T-helper 9 cell (primary cell): ENCODE measurements around the gene IL12RB1.
"Not testable (repeated sequence)": the region's sequence is repeated elsewhere in the genome, so short reads cannot be mapped to it uniquely, and the experiment has no call there.

Source experiments
- DNase-seq: peaks from one replicate; pipeline ENCODE4 v3.0.0-alpha.2; 2020

The IL12RB1 gene

GRCh38 chr19:18044825-18045304 lies 41.9 kb downstream of the IL12RB1 start:
- DNase-seq, result peak; percentile 63

- DNase-seq, result no peak
These were observed 43.1 kb downstream of the IL12RB1 start for GRCh38 chr19:18043676-18044075.

GRCh38 chr19:18041054-18041453 lies 45.7 kb downstream of the IL12RB1 start:
- DNase-seq, result no peak

GRCh38 chr19:18032102-18032501 lies 54.6 kb downstream of the IL12RB1 start:
- DNase-seq, result not testable (repeated sequence)

GRCh38 chr19:18031401-18031800 lies 55.3 kb downstream of the IL12RB1 start:
- not testable (repeated sequence) for DNase-seq

- no peak for DNase-seq
These were observed 57.0 kb downstream of the IL12RB1 start for GRCh38 chr19:18029617-18030338.

GRCh38 chr19:18027151-18027550 lies 59.6 kb downstream of the IL12RB1 start:
- no peak for DNase-seq

- peak; percentile 72 for DNase-seq
These were observed 63.0 kb downstream of the IL12RB1 start for GRCh38 chr19:18023622-18024251.

GRCh38 chr19:18021121-18021755 lies 65.5 kb downstream of the IL12RB1 start:
- peak; percentile 72 for DNase-seq

- no peak for DNase-seq
These were observed 66.3 kb downstream of the IL12RB1 start for GRCh38 chr19:18020212-18021085.

- no peak for DNase-seq
These were observed 69.3 kb downstream of the IL12RB1 start for GRCh38 chr19:18017275-18018083.

GRCh38 chr19:18016209-18016910 lies 70.4 kb downstream of the IL12RB1 start:
- DNase-seq, result no peak

GRCh38 chr19:18014197-18014596 lies 72.5 kb downstream of the IL12RB1 start:
- no peak for DNase-seq

GRCh38 chr19:18013210-18014111 lies 73.3 kb downstream of the IL12RB1 start:
- no peak for DNase-seq

- no peak for DNase-seq
These were observed 76.6 kb downstream of the IL12RB1 start for GRCh38 chr19:18010149-18010548.

- no peak for DNase-seq
These were observed 77.2 kb downstream of the IL12RB1 start for GRCh38 chr19:18009412-18010066.
